ENCODE data around the gene SUMO4.

The SUMO4 gene

DNA sequence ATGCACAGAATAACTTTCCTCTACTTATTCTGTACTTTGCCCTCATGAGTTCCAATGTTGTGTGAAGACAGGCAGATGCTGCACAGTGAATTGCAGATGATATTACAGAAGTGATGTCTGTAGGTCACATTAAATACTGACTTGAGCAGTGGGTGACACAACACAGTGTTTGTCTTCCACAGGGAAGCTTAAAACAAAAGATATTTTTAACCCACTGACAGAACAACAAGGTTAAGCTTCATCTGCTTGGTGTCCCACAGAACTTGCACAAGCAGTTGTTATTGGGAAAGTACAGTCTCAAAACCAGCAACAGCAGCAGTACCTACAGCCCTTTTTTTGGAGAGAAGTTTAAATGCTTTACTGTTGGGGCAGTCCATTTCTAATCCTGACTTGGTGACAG lies 10.5 kb downstream of the SUMO4 start:
- ChIA-PET POLR2A (ENCODE audit: low non-redundant PET) (no interaction called here), CTCF (no interaction called here)
- DNase-seq (ENCODE audit: low spot score), result no peak
- TF ChIP-seq, protein P1, sequence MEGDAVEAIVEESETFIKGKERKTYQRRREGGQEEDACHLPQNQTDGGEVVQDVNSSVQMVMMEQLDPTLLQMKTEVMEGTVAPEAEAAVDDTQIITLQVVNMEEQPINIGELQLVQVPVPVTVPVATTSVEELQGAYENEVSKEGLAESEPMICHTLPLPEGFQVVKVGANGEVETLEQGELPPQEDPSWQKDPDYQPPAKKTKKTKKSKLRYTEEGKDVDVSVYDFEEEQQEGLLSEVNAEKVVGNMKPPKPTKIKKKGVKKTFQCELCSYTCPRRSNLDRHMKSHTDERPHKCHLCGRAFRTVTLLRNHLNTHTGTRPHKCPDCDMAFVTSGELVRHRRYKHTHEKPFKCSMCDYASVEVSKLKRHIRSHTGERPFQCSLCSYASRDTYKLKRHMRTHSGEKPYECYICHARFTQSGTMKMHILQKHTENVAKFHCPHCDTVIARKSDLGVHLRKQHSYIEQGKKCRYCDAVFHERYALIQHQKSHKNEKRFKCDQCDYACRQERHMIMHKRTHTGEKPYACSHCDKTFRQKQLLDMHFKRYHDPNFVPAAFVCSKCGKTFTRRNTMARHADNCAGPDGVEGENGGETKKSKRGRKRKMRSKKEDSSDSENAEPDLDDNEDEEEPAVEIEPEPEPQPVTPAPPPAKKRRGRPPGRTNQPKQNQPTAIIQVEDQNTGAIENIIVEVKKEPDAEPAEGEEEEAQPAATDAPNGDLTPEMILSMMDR (conservative IDR thresholded peaks at IDR 0.05; ENCODE audit: low read depth), result no peak
- H3K27ac ChIP-seq, result no peak overlapping the region

DNA sequence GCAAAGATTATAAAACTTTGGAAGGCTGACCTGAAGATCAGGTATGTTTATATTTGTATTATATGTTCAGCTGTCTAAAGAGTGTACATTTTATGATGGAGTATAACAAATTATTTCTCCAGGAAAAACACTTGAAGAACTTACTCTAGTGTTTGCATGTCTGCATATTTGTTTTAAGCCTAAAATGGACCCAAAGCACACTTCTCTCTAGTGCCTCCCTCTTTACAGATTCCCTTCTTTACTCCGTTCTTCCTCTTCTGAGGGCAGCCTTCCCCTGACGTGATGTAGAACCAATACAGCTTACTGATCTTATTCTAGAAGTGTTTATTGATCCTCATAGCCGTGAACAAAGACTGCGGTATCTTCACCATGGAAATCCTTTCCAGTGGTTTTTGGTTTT lies 13.9 kb downstream of the SUMO4 start:
- ChIA-PET CTCF (no interaction called here), POLR2A (ENCODE audit: low non-redundant PET) (no interaction called here)
- no peak for DNase-seq (ENCODE audit: low spot score)
- TF ChIP-seq, protein P1 (conservative IDR thresholded peaks at IDR 0.05; ENCODE audit: low read depth), result no peak
- no peak overlapping the region for H3K27ac ChIP-seq

DNA sequence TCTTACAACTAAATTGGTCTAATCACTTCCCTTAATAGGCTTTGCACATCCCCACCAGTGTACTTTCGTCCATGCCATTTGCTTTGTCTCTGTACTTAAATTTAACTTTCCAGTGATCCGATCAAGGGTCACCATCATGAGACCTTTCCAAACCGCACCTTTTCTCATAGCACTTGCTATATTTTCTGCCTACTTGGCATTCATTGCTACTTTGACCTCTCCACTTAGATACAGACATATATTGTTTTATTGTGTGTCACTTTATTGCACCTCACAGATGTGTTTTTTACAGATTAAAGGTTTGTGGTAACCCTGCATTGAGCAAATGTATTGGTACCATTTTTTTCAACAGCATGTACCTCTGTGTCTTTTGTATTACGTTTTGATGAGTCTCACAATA lies 14.8 kb downstream of the SUMO4 start:
- CTCF ChIA-PET, result no interaction called here

DNA sequence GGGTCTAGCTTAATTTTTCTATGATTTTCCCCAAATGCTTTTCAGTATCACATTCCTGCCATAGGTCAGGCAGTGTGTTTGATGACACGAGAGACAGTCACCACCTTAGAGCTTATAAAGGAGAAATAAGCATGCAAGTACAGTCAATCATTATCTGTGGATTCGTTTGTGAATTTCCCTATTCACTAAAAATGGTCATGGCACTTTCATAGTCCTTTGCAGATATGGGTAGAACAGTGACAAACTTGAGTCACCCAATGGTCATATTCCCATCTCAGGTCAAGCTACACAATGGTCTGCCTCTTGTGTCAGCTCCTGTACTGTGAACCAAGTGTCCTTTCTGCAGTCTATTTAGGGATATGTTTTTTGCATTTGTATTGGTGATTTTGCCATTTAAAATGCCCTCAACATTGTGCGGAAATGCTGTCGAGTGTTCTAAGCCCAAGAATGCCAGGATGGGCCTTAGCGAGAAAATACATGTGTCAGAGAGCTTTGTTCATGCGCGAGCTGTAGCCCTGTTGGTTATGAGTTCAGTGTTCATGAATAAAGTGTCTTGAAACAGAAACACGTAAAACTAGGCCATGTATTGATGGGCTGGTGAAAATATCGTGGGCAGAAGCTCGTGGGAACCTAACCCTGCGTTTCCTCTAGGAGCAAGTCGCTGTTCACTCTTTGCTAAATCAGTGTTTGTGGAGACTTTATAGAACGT lies 19.8 kb downstream of the SUMO4 start:
- CTCF ChIA-PET, result interaction anchor here (0.6 to 1.8 kb wide), 2 partner anchors 12 to 18 kb away, joined by 3 to 11 read pairs; no protein-coding TSS in a partner anchor
- TF ChIP-seq, protein P1 (conservative IDR thresholded peaks at IDR 0.05; ENCODE audit: low read depth), result no peak
- no peak overlapping the region for H3K27ac ChIP-seq
- DNase-seq (ENCODE audit: low spot score), result no peak
- POLR2A ChIA-PET (ENCODE audit: low non-redundant PET), result no interaction called here

More for the DNA sequence above, 14.8 kb downstream of the SUMO4 start:
- TF ChIP-seq, protein P1 (conservative IDR thresholded peaks at IDR 0.05; ENCODE audit: low read depth), result no peak
- POLR2A ChIA-PET (ENCODE audit: low non-redundant PET), result no interaction called here
- no peak for DNase-seq (ENCODE audit: low spot score)
- H3K27ac ChIP-seq, result no peak overlapping the region

DNA sequence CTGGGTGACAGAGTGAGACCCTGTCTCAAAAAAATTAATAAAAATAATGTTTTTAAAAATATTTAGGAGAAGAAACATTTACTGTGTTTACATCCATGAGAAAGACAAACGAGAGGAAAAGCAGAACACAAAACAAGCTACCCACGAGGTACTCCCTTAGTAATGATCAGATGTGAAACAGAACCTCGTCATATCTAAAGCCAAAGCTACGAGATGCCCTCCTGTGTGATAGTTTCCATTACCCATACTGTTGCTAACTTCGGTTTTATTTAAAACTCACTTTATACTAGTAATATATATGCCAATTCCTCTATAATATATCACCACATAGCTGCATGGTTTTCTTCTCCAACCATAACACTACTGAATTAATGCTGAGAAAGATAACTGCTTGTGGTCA lies 21.1 kb downstream of the SUMO4 start:
- no peak for DNase-seq (ENCODE audit: low spot score)
- no peak overlapping the region for H3K27ac ChIP-seq
- CTCF ChIA-PET, result interaction anchor here (0.6 to 1.8 kb wide), 2 partner anchors 11 to 792 kb away, joined by 3 to 11 read pairs; no protein-coding TSS in a partner anchor
- POLR2A ChIA-PET (ENCODE audit: low non-redundant PET), result no interaction called here
- TF ChIP-seq, protein P1 (conservative IDR thresholded peaks at IDR 0.05; ENCODE audit: low read depth), result no peak

DNA sequence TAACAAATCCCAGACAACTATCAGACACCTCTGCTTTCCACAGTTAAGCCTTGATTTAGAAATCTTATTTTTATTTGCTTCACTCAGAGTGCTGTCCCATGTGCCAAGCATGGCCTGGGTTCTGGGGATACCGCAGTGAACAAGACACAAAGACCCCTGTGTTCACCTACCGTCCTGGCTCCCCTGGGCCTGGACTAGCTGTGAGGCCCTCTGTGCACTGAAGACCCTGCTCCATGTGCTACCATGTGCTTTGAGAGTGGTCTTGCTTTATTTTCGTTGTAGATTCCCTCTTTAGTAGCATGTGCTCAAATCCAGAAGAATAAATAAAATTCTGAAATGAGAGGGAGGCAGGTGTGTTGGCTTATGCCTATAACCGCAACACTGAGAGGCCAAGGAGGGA lies 22.5 kb downstream of the SUMO4 start:
- TF ChIP-seq, protein P1 (conservative IDR thresholded peaks at IDR 0.05; ENCODE audit: low read depth), result no peak

More for the DNA sequence above, 22.5 kb downstream of the SUMO4 start:
- DNase-seq (ENCODE audit: low spot score), result no peak
- no peak overlapping the region for H3K27ac ChIP-seq
- ChIA-PET CTCF (no interaction called here), POLR2A (ENCODE audit: low non-redundant PET) (no interaction called here)

Data from RWPE1 (cell line).